Activated CD8-positive, alpha-beta memory T cell treated with anti-CD3 and anti-CD28 coated beads, Interleukin-2, amount 50 U/mL, for 1 hour (primary cell): ENCODE data around the gene GRM7.

Experiments
- DNase-seq: peaks from one replicate; pipeline ENCODE4 v3.0.0-alpha.2; 2020; ENCODE audit errors: extremely low read depth

GRM7 gene

GRCh38 chr3:7307410-7307809, 446.5 kb downstream of the GRM7 start:
- DNase-seq, result no peak

DNA sequence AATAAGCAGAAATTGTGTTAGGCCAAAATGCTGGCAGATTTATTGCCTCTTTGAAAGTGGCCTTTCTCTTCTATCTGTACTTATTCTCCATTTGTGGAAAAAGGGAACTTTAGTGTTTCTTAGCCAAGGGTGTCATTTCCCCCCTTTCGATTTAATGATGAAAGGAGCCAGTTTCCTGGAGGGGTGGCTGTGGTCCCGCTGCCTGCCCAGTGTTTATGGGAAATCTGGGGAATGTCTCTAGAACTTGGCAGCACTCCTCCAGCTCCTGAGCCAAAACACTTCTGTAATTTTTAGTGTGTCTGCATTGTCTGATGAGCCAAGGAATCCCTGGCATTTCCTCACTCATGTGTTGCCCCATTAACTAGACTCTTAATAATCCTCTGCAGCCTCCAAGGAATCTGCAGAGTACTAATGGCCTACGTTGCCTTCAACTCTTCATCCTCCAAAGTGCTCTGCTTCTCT, 448.8 kb downstream of the GRM7 start:
- no peak for DNase-seq

DNA sequence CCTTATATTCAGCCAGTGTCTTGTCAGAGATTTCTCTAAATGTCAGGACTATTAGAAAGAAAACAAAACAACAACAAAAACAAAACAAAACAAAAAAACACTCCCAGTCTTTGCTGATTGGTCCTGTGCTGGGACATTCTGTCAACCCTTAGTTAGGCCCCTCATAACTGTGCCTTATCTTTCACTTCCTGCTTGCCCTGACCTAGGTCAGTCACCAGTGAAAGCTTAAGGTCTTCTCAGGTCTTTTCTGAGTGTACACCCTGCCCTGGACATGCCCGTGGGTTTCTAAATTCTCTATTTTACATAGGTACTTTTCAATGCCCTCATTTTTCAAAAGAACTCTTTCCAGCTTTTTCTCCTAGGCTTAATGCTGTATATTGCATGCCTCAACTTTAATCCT, 454.1 kb downstream of the GRM7 start:
- DNase-seq, result no peak

DNA sequence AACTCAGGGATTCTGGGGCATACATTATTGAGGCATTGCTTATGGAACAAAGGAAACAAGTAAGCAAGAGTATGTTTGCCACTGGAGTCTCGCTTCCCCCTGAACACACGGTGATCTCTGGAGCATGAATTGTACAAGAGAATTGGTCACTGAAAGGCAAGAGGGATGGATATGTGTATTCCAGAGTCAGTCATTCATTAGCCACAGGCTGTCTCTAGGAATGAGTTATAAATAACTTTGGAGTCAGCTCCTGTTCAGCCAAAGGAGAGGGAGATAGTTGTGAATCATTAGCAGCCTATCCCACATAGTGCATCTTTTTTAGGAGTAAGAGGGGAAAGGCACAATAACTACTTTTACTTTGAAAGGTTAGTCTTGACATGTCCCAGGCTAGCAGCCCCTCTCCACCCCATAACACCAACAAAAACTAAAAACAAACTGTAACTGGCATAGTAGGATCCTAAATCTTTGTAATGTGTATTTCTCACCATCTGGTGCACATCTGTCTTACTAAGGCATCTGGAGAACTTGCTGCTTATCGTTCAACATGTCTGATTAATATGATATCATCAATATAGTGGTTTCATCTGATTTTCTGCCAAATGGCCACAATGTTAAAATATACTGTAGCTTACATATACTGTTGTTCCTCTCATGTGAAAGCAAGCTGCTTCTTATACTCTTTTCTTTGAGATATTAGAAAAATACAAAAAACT, 462.2 kb downstream of the GRM7 start:
- no peak for DNase-seq

DNA sequence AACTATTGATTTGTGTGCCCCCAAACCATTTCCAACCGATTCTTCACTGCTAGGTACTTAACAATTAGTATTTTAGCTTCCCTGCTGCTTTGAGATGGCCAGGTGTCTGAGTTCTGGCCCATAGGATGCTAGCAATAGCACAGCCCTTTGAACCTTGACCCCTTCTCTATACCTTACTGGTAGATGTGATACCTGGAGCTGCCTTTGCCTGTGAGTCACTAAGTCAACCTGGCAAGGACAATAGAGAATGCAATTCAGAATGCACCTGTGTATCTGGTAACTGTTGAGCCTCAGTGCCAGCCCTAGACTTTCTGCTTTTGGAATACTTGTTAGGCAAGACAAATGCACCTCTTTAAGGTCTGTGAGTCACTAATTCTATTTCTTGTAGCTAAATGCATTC, 467.4 kb downstream of the GRM7 start:
- DNase-seq, result no peak

GRCh38 chr3:7332696-7333095, 471.8 kb downstream of the GRM7 start:
- no peak for DNase-seq

DNA sequence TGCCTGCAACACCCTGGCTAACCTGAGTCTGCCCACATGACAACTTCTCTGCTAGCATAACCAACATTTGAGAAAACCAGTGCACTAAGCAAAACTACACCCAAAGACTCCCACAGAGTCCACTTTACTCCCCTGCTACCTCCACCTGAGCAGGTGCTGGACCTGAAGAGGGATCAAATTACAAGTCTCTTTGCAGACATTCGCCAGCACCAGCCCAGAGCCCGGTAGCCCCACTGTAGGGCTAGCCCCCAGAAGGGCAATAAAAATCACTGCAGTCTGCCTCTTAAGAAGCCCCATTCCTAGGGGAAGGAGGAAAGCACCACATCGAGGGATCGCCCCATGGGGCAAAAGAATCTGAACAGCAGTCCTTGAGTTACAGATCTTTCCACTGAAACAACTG, 472.2 kb downstream of the GRM7 start:
- DNase-seq, result no peak

- DNase-seq, result no peak
These were observed 479.9 kb downstream of the GRM7 start for GRCh38 chr3:7340795-7341194.

- DNase-seq, result no peak
These were observed 485.4 kb downstream of the GRM7 start for GRCh38 chr3:7346364-7346763.

GRCh38 chr3:7357101-7357500, 496.2 kb downstream of the GRM7 start:
- DNase-seq, result no peak

GRCh38 chr3:7367968-7368367, 507.1 kb downstream of the GRM7 start:
- DNase-seq, result no peak

- no peak for DNase-seq
These were observed 507.7 kb downstream of the GRM7 start for GRCh38 chr3:7368597-7368996.

- DNase-seq, result no peak
These were observed 511.0 kb downstream of the GRM7 start for GRCh38 chr3:7371693-7372572.

DNA sequence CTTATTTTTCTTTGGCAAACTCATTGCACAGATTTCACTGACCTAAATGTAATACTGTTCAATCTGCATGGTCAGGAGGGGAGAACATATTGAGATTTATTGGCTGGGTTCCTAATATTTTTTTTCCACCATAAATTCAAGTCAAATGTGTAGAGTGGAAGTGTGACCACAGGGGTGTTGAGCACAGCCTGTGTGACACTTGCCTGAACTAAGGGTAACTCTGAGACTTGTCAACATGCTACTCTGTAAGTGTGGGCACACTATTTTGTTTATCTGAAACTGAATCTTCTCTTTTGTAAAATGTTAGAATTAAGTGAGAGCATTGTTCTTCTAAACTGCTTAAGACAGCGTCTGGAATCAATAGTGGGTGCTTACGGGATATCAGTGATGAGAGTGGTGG, 516.2 kb downstream of the GRM7 start:
- no peak for DNase-seq

DNA sequence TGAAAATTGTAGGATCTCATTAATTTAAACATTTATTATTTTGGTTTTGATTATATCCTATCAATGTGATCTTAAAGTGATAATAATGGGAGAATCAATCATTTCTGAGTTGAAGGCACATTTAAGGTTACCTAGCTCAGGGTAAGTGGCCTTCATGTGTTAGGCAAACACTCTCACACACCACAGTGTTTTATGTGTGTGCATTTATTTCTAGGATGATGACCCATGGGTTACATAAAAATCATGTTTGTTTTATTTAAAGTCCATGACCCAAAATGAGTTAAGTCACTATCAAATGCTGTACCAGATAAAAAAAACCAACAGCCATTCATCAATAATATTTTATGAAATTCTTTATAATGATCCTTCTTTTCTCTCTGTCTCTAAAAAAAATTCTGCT, 520.8 kb downstream of the GRM7 start:
- no peak for DNase-seq

DNA sequence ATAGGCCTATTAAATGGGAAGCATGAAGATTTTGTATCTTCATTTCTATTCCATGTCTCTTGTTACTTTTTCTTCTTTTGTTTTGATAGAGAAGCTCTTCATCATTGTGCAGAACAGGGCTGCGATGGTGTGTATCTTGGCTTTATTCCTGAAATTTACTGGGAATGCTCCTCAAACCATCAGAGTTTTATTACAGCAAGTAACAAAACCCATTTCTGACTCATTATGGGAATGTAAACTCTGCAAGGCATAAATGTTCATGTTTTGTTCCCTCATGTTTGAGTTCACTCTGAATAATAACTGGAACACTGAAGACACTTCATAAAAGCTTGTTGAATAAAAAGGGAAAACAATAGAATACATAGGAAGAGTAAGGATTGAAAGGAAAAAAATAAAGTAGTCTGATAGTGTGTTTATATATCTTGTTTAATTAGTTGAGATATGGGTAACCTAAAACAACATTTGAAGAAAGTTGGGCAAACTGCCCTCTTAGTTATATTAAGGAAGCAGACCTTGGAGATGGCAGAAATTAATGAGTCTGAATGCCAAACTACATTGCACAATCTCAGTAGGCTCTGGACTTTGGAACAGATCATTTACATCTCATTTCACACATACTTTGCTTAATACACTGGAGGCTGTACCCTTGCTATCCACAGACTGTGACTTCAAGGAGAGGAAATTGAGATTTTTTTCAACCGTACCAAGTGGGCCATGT, 521.5 kb downstream of the GRM7 start:
- no peak for DNase-seq

- DNase-seq, result no peak
These were observed 524.7 kb downstream of the GRM7 start for GRCh38 chr3:7385635-7386034.

- no peak for DNase-seq
These were observed 527.1 kb downstream of the GRM7 start for GRCh38 chr3:7388026-7388425.

- no peak for DNase-seq
These were observed 531.3 kb downstream of the GRM7 start for GRCh38 chr3:7392206-7392605.

- no peak for DNase-seq
These were observed 533.2 kb downstream of the GRM7 start for GRCh38 chr3:7393944-7394605.

DNA sequence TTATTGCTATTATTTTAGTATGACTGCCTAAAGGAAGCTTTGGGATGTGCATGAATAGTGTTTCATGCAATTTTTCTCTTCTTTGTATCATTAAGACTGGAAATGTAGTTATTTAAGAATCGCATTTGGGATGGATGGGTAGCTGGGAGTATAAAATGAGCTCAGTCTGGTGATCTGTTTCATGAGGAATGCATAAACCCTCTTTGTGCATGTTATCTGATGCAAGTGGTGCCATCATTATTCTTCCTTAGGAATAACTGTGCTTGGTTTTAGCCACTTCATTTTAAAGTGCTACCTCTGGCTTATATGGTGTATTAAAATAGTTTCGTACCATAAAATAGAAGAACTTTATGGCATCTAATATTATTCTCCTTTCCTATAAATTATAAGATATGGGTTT, 535.6 kb downstream of the GRM7 start:
- no peak for DNase-seq

GRCh38 chr3:7397097-7397496, 536.2 kb downstream of the GRM7 start:
- DNase-seq, result no peak
